HepG2 (cell line): Measurements from ENCODE around the gene COL25A1.

Source experiments
- EP300 ChIP-seq, 3 experiments: sonication (generic) in 1 of 3; formaldehyde crosslinking in 1 of 3; IDR thresholded peaks; 2 replicates each; pipeline versions ENCODE4 v1.5.1 to v1.6.1; 2011 to 2020; ENCODE audit warnings: low read depth in 2 of 3, low read length in 2 of 3, borderline replicate concordance in 1 of 3, improper control_type of control experiment in 1 of 3, mild to moderate bottlenecking in 1 of 3, missing genetic modification reagents in 1 of 3, moderate library complexity in 1 of 3
- GABPA ChIP-seq, 2 experiments: IDR thresholded peaks; 2 replicates each; pipeline ENCODE4 v1.6.1; 2011 to 2016; ENCODE audit warnings: low read depth in 2 of 2, low read length in 1 of 2, missing biosample characterization in 1 of 2, missing genetic modification characterization in 1 of 2
- HDAC6 ChIP-seq: fragments of 200-600 bp; sonication (generic); IDR thresholded peaks from 2 replicates; pipeline ENCODE4 v1.7.0; 2017; ENCODE audit warnings: mild to moderate bottlenecking, antibody characterized with exemption, low read length, low read depth
- KDM1A ChIP-seq: IDR thresholded peaks from 2 replicates; pipeline ENCODE4 v1.6.1; 2016; ENCODE audit warnings: missing compliant biosample characterization
- TBL1XR1 ChIP-seq: fragments of 150-350 bp; IDR thresholded peaks from 2 replicates; pipeline ENCODE4 v1.6.1; 2014; ENCODE audit warnings: borderline replicate concordance, low read length; ENCODE audit not compliant: partially characterized antibody
- THRA ChIP-seq: sonication (generic); formaldehyde crosslinking; IDR thresholded peaks from 2 replicates; pipeline ENCODE4 v1.4.0; 2020; ENCODE audit warnings: missing genetic modification reagents, borderline replicate concordance

- TF ChIP-seq HDAC6 (no peak), TBL1XR1 (no peak), KDM1A (CRISPR knock-in tag) (no peak), THRA (no peak), GABPA (IDR thresholded peaks at IDR 0.05; ENCODE audit: low read depth, low read length) (no peak), GABPA (CRISPR knock-in tag; IDR thresholded peaks at IDR 0.05; ENCODE audit: low read depth) (no peak), EP300 (IDR thresholded peaks at IDR 0.05; ENCODE audit: low read depth in 2 of 2, low read length in 2 of 2) (no peak), EP300 (CRISPR knock-in tag; IDR thresholded peaks at IDR 0.05; ENCODE audit: borderline replicate concordance) (no peak)
Observed at GRCh38 chr4:109323348-109323747, 20.9 kb upstream of the COL25A1 start.
